Naive thymus-derived CD8-positive, alpha-beta T cell (primary cell): ENCODE measurements around the gene TAF11L4. TPM values are rescaled to one million over a fixed set of nuclear protein-coding genes. Genes with fewer than 3 reads are reported as not detected.
A peak's percentile ranks its signal among the peaks of the same experiment; 100 is the strongest.
"Not testable (repeated sequence)": the region's sequence is repeated elsewhere in the genome, so short reads cannot be mapped to it uniquely, and the experiment has no call there.

Experiments
- ATAC-seq, 2 donors: fragments of 150-1000 bp; cut with Tn5 transposase in 1 of 2; sonication (Bioruptor Pico), chemical (Tn5 transposase) in 1 of 2; 1 replicate in 1 of 2; 2 replicates in 1 of 2; pipeline ENCODE4 v1.10.0; 2021; ENCODE audit warnings: mild to moderate bottlenecking in 2 of 2, moderate library complexity in 2 of 2
- POLR2A ChIA-PET: fragments of 350-600 bp; sonication (Branson Sonifier 250); formaldehyde crosslinking; loops from one replicate; lab custom pipeline; 2021; ENCODE audit warnings: antibody characterized with exemption; lab: Charles Lee
- DNase-seq, 10 donors: peaks; one replicate each; pipeline versions ENCODE4 v3.0.0 to v3.0.0-alpha.2; 2020 to 2022
- H3K27ac Mint-ChIP-seq, 10 donors: one replicate each; pipeline ENCODE4 v1.8.0; 2020 to 2022; ENCODE audit warnings: mild to moderate bottlenecking in 10 of 10, mixed read lengths in 10 of 10, moderate library complexity in 4 of 10, inconsistent platforms in 1 of 10
- H3K27me3 Mint-ChIP-seq, 5 donors: one replicate each; pipeline ENCODE4 v1.8.0; 2021 to 2022; ENCODE audit warnings: mixed read lengths in 5 of 5
- H3K36me3 Mint-ChIP-seq, 3 donors: one replicate each; pipeline ENCODE4 v1.8.0; 2020 to 2022; ENCODE audit warnings: mixed read lengths in 3 of 3, mild to moderate bottlenecking in 2 of 3, inconsistent platforms in 1 of 3
- H3K4me1 Mint-ChIP-seq, 4 donors: one replicate each; pipeline ENCODE4 v1.8.0; 2021 to 2022; ENCODE audit warnings: mixed read lengths in 4 of 4
- H3K4me3 Mint-ChIP-seq, 10 donors: one replicate each; pipeline ENCODE4 v1.8.0; 2020 to 2022; ENCODE audit warnings: mild to moderate bottlenecking in 10 of 10, mixed read lengths in 10 of 10, moderate library complexity in 6 of 10, inconsistent platforms in 1 of 10
- H3K9me3 Mint-ChIP-seq, 9 donors: one replicate each; pipeline ENCODE4 v1.8.0; 2020 to 2022; ENCODE audit warnings: mixed read lengths in 9 of 9, mild to moderate bottlenecking in 3 of 9, inconsistent platforms in 1 of 9, moderate library complexity in 1 of 9
- polyA plus RNA-seq, 3 donors: library from polyadenylated mRNA; unstranded; fragments of 300-500 nt; fragmentation: Illumina TruSeq; gene quantifications; one replicate each; pipeline ENCODE4 v1.2.3, GENCODE V29; 2021
- total RNA-seq, 8 experiments: library from RNA in 2 of 8; stranded (reverse) in 2 of 8; gene quantifications; one replicate each; pipeline ENCODE4 v1.2.3 and lab custom pipeline; 2021 to 2026

The TAF11L4 gene
- total and polyA plus RNA-seq, 5 experiments from 2014 or later, result not detected

- ATAC-seq, H3K9me3 Mint-ChIP-seq, H3K27me3 Mint-ChIP-seq, H3K4me1 Mint-ChIP-seq, H3K4me3 Mint-ChIP-seq, POLR2A ChIA-PET, H3K27ac Mint-ChIP-seq, H3K36me3 Mint-ChIP-seq: not testable (repeated sequence)
- DNase-seq, result peak in 2 of 10 donors; percentile 21 to 26
These were observed 4.1 kb upstream of the TAF11L4 start for GRCh38 chr5:17517526-17517925.

GRCh38 chr5:17518067-17518466 lies 3.5 kb upstream of the TAF11L4 start, which contains the start of gene TAF11L3:
TAF11L3 (plus strand) TSS chr5:17518367.
- POLR2A ChIA-PET, H3K9me3 Mint-ChIP-seq, DNase-seq, ATAC-seq, H3K36me3 Mint-ChIP-seq, H3K27ac Mint-ChIP-seq, H3K4me3 Mint-ChIP-seq, H3K4me1 Mint-ChIP-seq, H3K27me3 Mint-ChIP-seq: not testable (repeated sequence)

DNA sequence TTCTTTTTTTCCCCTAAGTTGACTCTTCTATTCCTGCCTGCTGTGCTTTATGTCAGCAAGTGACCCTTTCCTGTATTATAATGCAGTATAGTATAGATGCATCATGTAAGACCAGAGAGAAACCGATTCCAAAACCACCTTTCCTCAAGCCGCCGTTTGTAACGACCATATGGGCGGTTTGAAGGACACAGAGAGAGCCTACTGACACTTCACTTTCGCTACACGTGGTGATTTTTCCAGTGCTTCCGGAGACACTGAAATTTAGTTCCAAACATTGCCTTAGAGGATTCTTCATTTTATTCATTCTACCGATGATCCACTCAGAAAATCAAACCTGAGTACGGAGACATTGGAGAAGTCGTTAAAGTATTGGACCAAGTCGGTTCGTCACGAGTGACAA lies 2.1 kb upstream of the TAF11L4 start:
- DNase-seq, H3K4me3 Mint-ChIP-seq, POLR2A ChIA-PET, ATAC-seq, H3K4me1 Mint-ChIP-seq, H3K36me3 Mint-ChIP-seq, H3K9me3 Mint-ChIP-seq, H3K27me3 Mint-ChIP-seq, H3K27ac Mint-ChIP-seq: not testable (repeated sequence)

- H3K27me3 Mint-ChIP-seq, H3K4me1 Mint-ChIP-seq, H3K36me3 Mint-ChIP-seq, DNase-seq, H3K4me3 Mint-ChIP-seq, POLR2A ChIA-PET, H3K9me3 Mint-ChIP-seq, H3K27ac Mint-ChIP-seq, ATAC-seq: not testable (repeated sequence)
These were observed 3.3 kb downstream of the TAF11L4 start, which contains the start of gene TAF11L5 for GRCh38 chr5:17524935-17525334. TAF11L5 (plus strand) TSS chr5:17525235.

- H3K27me3 Mint-ChIP-seq, H3K4me3 Mint-ChIP-seq, H3K27ac Mint-ChIP-seq, ATAC-seq, H3K36me3 Mint-ChIP-seq, POLR2A ChIA-PET, H3K9me3 Mint-ChIP-seq, H3K4me1 Mint-ChIP-seq: not testable (repeated sequence)
- peak in 4 of 10 donors; percentile 0 to 22 (median 19) for DNase-seq
These were observed 4.9 kb downstream of the TAF11L4 start for GRCh38 chr5:17526504-17526903.

DNA sequence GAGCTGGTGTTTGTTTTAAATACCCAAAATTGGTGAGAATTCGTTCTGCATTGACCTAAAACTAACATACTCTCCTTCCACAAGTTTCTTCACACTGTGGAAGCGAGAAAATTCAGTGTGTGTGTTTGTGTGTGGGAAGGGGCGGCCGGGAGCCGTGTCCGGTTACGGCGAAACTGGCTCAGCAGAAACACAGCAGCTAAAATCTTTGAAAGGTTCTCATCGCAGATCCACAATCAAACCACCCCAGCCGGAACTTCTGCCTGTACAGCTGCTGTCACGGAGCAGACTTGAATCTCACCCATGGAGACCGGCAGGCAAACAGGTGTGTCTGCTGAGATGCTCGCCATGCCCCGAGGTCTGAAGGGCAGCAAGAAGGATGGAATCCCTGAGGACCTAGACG lies 6.8 kb downstream of the TAF11L4 start, which contains the start of gene TAF11L6:
Gene TAF11L6, plus strand, starts transcription at position 301 of the 400 bp plus-strand sequence.
- ATAC-seq, H3K4me3 Mint-ChIP-seq, H3K27ac Mint-ChIP-seq, H3K9me3 Mint-ChIP-seq, DNase-seq, H3K27me3 Mint-ChIP-seq, H3K36me3 Mint-ChIP-seq, POLR2A ChIA-PET, H3K4me1 Mint-ChIP-seq: not testable (repeated sequence)

Other genes starting within 250 kb of the TAF11L4 start
- not detected for gene TAF11L2, start 23.6 kb upstream of the TAF11L4 start, total RNA-seq
- gene TAF11L2, start 23.6 kb upstream of the TAF11L4 start, polyA plus RNA-seq, result not detected
- gene TAF11L3, start 3.4 kb upstream of the TAF11L4 start, total RNA-seq, result not detected
- gene TAF11L3, start 3.4 kb upstream of the TAF11L4 start, polyA plus RNA-seq, result not detected
- not detected for gene TAF11L5, start 3.4 kb downstream of the TAF11L4 start, total RNA-seq
- gene TAF11L5, start 3.4 kb downstream of the TAF11L4 start, polyA plus RNA-seq, result not detected
- not detected for gene TAF11L6, start 6.9 kb downstream of the TAF11L4 start, total RNA-seq
- not detected for gene TAF11L6, start 6.9 kb downstream of the TAF11L4 start, polyA plus RNA-seq
- not detected for gene TAF11L7, start 64.0 kb downstream of the TAF11L4 start, total RNA-seq
- not detected for gene TAF11L7, start 64.0 kb downstream of the TAF11L4 start, polyA plus RNA-seq
- not detected for gene TAF11L8, start 69.2 kb downstream of the TAF11L4 start, total RNA-seq
- gene TAF11L8, start 69.2 kb downstream of the TAF11L4 start, polyA plus RNA-seq, result not detected
- not detected for gene TAF11L9, start 72.6 kb downstream of the TAF11L4 start, total RNA-seq
- gene TAF11L9, start 72.6 kb downstream of the TAF11L4 start, polyA plus RNA-seq, result not detected
- not detected for gene TAF11L10, start 76.0 kb downstream of the TAF11L4 start, total RNA-seq
- not detected for gene TAF11L10, start 76.0 kb downstream of the TAF11L4 start, polyA plus RNA-seq
- gene TAF11L11, start 82.4 kb downstream of the TAF11L4 start, total RNA-seq, result not detected
- not detected for gene TAF11L11, start 82.4 kb downstream of the TAF11L4 start, polyA plus RNA-seq
- not detected for gene TAF11L12, start 88.6 kb downstream of the TAF11L4 start, total RNA-seq
- not detected for gene TAF11L12, start 88.6 kb downstream of the TAF11L4 start, polyA plus RNA-seq
- gene TAF11L13, start 110.3 kb downstream of the TAF11L4 start, total RNA-seq, result not detected
- not detected for gene TAF11L13, start 110.3 kb downstream of the TAF11L4 start, polyA plus RNA-seq
- not detected for gene TAF11L14, start 112.7 kb downstream of the TAF11L4 start, total RNA-seq
- not detected for gene TAF11L14, start 112.7 kb downstream of the TAF11L4 start, polyA plus RNA-seq